Thoracic aorta (tissue), 2 donors: ENCODE measurements around the gene C4orf51. TPM values are rescaled to one million over a fixed set of nuclear protein-coding genes. Genes with fewer than 3 reads are reported as not detected.

Source experiments
- ATAC-seq: fragments of 150-250 bp; one replicate; pipeline ENCODE4 v1.8.0; 2017; ENCODE audit warnings: low read depth; ENCODE audit not compliant: insufficient number of reproducible peaks, low FRiP score
- DNase-seq: peaks from one replicate; pipeline ENCODE4 v3.0.0-alpha.2; 2020; ENCODE audit warnings: low spot score
- H3K27ac ChIP-seq, 2 donors: fragments of 200-600 bp; sonication (generic); 1 replicate in 1 of 2; 2 replicates in 1 of 2; pipeline ENCODE4 v1.5.1; 2016; ENCODE audit warnings: mild to moderate bottlenecking in 2 of 2, moderate library complexity in 2 of 2
- H3K27me3 ChIP-seq: fragments of 200-600 bp; sonication (generic); replicated peaks from 2 replicates; pipeline ENCODE4 v1.6.0; 2016; ENCODE audit warnings: mild to moderate bottlenecking; ENCODE audit not compliant: insufficient read depth
- H3K36me3 ChIP-seq: fragments of 200-600 bp; sonication (generic); one replicate; pipeline ENCODE4 v1.5.1; 2016
- H3K4me1 ChIP-seq, 2 donors: fragments of 200-600 bp; sonication (generic); 1 replicate in 1 of 2; 2 replicates in 1 of 2; pipeline versions ENCODE4 v1.5.1 to v1.6.0; 2016; ENCODE audit warnings: low read depth in 2 of 2, mild to moderate bottlenecking in 1 of 2; ENCODE audit not compliant: control insufficient read depth in 1 of 2
- H3K4me3 ChIP-seq: fragments of 200-600 bp; sonication (generic); 2 replicates; pipeline ENCODE4 v1.5.1; 2016; ENCODE audit warnings: mild to moderate bottlenecking
- H3K9me3 ChIP-seq: fragments of 200-600 bp; sonication (generic); 2 replicates; pipeline ENCODE4 v1.5.1; 2016
- CTCF ChIP-seq: fragments of 200-600 bp; sonication (generic); IDR thresholded peaks from one replicate; pipeline ENCODE4 v1.5.1; 2019; ENCODE audit warnings: antibody characterized with exemption
- total RNA-seq, 2 donors: library from RNA; depleted of rRNA; stranded (reverse); fragments of >200 nt; gene quantifications; one replicate each; pipeline versions ENCODE4 v1.1.0 to v1.2.3, GENCODE V29; 2016

The C4orf51 gene
- total RNA-seq, 2 donors from 2014 or later, result not detected

- H3K4me3 ChIP-seq, result no peak overlapping the region
- DNase-seq (no peak), ATAC-seq (no peak)
- H3K27ac ChIP-seq, result no peak overlapping the region
- no peaks in the 10 kb centered on the region for H3K27me3 ChIP-seq
- no peaks in the 10 kb centered on the region for H3K9me3 ChIP-seq
- H3K4me1 ChIP-seq, result peaks cover 6 to 10% of the 10 kb centered on the region in 2 donors
- H3K36me3 ChIP-seq, result peaks cover 3% of the 10 kb centered on the region
- TF ChIP-seq CTCF, result no peak
Observed at GRCh38 chr4:145644699-145645098, 35.2 kb upstream of the C4orf51 start.

- ATAC-seq (no peak), DNase-seq (no peak)
- Histone ChIP-seq H3K4me3 (no peak overlapping the region), H3K9me3 (no peaks in the 10 kb centered on the region), H3K36me3 (no peaks in the 10 kb centered on the region), H3K4me1 (no peaks in the 10 kb centered on the region), H3K27me3 (no peaks in the 10 kb centered on the region), H3K27ac (no peak overlapping the region)
- TF ChIP-seq CTCF, result no peak
Observed at GRCh38 chr4:145656156-145656555, 23.8 kb upstream of the C4orf51 start.

- Histone ChIP-seq H3K27ac (no peak overlapping the region), H3K4me1 (peaks cover 0 to 15% of the 10 kb centered on the region in 2 donors), H3K9me3 (no peaks in the 10 kb centered on the region), H3K36me3 (no peaks in the 10 kb centered on the region), H3K4me3 (no peak overlapping the region), H3K27me3 (no peaks in the 10 kb centered on the region)
- DNase-seq, result no peak
- no peak for ATAC-seq
- no peak for TF ChIP-seq CTCF
Observed at GRCh38 chr4:145660064-145660463, 19.9 kb upstream of the C4orf51 start.

- H3K27ac ChIP-seq, result no peak overlapping the region
- ATAC-seq, result no peak
- H3K9me3 ChIP-seq, result no peaks in the 10 kb centered on the region
Observed at GRCh38 chr4:145663194-145663593, 16.8 kb upstream of the C4orf51 start.

GRCh38 chr4:145665773-145666172 is 14.2 kb upstream of the C4orf51 start:
- TF ChIP-seq CTCF, result no peak
- ATAC-seq, result no peak
- DNase-seq, result no peak
- Histone ChIP-seq H3K27me3 (no peaks in the 10 kb centered on the region), H3K36me3 (no peaks in the 10 kb centered on the region), H3K4me3 (no peak overlapping the region), H3K4me1 (peaks cover 0 to 15% of the 10 kb centered on the region in 2 donors), H3K27ac (no peak overlapping the region), H3K9me3 (no peaks in the 10 kb centered on the region)

More at GRCh38 chr4:145663194-145663593, 16.8 kb upstream of the C4orf51 start:
- TF ChIP-seq CTCF, result no peak
- peaks cover 0 to 15% of the 10 kb centered on the region in 2 donors for H3K4me1 ChIP-seq
- no peaks in the 10 kb centered on the region for H3K36me3 ChIP-seq
- no peaks in the 10 kb centered on the region for H3K27me3 ChIP-seq
- H3K4me3 ChIP-seq, result no peak overlapping the region
- DNase-seq, result no peak
